PFSK-1 (cell line): ENCODE results near the gene ZDHHC8.

Experiments used
- FOXP2 ChIP-seq: optimal IDR thresholded peaks from 2 replicates; pipeline ENCODE3; 2011; ENCODE audit warnings: borderline replicate concordance, control low read depth, inconsistent platforms; ENCODE audit not compliant: insufficient read depth; ENCODE audit errors: extremely low read length, extremely low read depth
- POLR2AphosphoS5 ChIP-seq: IDR thresholded peaks from 2 replicates; pipeline ENCODE4 v1.6.1; 2012; ENCODE audit warnings: low read depth, mild to moderate bottlenecking, control low read depth, low read length, moderate library complexity
- SIN3A ChIP-seq: IDR thresholded peaks from 2 replicates; pipeline ENCODE4 v1.6.1; 2012; ENCODE audit warnings: mild to moderate bottlenecking, low read length, moderate library complexity, borderline replicate concordance; ENCODE audit not compliant: insufficient read depth
- TAF1 ChIP-seq: IDR thresholded peaks from 2 replicates; pipeline ENCODE4 v1.6.1; 2012; ENCODE audit warnings: low read length, control low read depth, borderline replicate concordance; ENCODE audit not compliant: insufficient read depth
- TF ChIP-seq, protein P1 (sequence below), 2 experiments: IDR thresholded peaks; 2 replicates each; pipeline versions ENCODE4 v1.6.1 to v1.8.0; 2011 to 2012; ENCODE audit warnings: low read depth in 2 of 2, low read length in 2 of 2, control low read depth in 1 of 2, inconsistent platforms in 1 of 2, mild to moderate bottlenecking in 1 of 2, moderate library complexity in 1 of 2; ENCODE audit not compliant: insufficient read depth in 1 of 2

ZDHHC8 gene

DNA sequence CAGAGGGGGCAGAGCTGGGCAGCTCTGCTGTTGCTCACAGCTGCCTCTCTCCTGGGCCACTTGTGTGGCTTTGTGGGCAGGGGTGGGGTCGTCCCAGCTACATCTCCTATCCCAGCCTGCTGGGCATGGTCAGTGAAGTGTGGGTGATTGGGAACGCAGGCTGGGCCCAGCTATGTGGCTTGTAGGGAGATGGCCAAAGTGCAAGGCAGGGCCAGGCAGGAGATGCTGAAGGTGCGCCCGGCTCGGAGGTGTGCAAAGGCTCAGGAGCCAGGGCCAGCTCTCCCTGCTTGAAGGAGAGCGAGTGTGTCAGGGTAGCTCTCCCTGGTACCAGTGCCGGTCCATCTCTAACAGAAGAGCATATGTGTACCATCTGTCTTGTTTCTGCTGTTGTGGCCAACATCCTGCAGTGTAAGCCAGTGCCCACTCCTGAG is 24.1 kb upstream of the ZDHHC8 start:
- TF ChIP-seq SIN3A (no peak), TAF1 (no peak), POLR2AphosphoS5 (no peak), FOXP2 (no peak)
- TF ChIP-seq, protein P1, sequence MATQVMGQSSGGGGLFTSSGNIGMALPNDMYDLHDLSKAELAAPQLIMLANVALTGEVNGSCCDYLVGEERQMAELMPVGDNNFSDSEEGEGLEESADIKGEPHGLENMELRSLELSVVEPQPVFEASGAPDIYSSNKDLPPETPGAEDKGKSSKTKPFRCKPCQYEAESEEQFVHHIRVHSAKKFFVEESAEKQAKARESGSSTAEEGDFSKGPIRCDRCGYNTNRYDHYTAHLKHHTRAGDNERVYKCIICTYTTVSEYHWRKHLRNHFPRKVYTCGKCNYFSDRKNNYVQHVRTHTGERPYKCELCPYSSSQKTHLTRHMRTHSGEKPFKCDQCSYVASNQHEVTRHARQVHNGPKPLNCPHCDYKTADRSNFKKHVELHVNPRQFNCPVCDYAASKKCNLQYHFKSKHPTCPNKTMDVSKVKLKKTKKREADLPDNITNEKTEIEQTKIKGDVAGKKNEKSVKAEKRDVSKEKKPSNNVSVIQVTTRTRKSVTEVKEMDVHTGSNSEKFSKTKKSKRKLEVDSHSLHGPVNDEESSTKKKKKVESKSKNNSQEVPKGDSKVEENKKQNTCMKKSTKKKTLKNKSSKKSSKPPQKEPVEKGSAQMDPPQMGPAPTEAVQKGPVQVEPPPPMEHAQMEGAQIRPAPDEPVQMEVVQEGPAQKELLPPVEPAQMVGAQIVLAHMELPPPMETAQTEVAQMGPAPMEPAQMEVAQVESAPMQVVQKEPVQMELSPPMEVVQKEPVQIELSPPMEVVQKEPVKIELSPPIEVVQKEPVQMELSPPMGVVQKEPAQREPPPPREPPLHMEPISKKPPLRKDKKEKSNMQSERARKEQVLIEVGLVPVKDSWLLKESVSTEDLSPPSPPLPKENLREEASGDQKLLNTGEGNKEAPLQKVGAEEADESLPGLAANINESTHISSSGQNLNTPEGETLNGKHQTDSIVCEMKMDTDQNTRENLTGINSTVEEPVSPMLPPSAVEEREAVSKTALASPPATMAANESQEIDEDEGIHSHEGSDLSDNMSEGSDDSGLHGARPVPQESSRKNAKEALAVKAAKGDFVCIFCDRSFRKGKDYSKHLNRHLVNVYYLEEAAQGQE (IDR thresholded peaks at IDR 0.05; ENCODE audit: insufficient read depth in 1 of 2, low read depth in 2 of 2, low read length in 2 of 2), result no peak

DNA sequence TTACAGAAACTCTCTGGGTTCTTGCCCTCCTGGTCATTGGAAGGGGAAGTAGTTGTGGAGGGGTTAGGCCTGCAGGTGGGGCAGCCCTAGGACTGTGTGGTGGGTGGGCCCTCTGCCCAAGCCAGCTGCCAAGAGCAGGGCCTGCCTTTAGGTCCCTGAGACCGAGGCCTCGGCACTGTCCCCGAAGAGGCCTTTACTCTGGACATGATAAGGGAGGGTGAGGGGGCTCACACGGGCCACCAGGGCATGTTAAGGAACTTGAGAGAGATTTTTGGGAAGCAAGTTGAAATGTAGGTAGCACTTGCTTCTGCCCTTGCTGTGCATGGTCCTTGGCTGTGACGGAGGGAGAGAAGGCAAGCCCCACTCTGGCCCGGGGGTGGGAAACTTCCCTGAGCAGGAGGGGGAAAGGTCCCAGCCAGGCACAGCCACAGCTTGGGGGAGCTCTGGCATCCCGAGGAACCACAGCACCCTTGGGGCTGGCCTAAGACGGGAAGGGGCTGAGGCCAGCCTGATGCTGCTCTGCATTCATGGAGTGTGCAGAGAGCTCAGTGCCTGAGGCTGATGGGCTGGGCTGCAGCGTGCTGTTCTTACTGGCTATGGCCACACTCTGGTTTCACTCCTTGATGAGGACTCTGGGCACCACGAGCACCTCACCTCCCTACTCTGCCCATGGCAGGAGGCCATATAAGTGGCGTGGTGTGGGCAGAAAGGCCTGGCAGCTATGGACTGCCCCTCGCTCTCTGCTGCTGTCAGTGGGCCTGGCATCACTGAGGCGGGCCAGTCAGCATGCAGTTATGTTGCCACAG is 23.4 kb upstream of the ZDHHC8 start:
- TF ChIP-seq POLR2AphosphoS5, result no peak
- TF ChIP-seq SIN3A, result no peak
- TF ChIP-seq, protein P1 (IDR thresholded peaks at IDR 0.05; ENCODE audit: insufficient read depth in 1 of 2, low read depth in 2 of 2, low read length in 2 of 2), result no peak
- TF ChIP-seq FOXP2, result no peak
- no peak for TF ChIP-seq TAF1

DNA sequence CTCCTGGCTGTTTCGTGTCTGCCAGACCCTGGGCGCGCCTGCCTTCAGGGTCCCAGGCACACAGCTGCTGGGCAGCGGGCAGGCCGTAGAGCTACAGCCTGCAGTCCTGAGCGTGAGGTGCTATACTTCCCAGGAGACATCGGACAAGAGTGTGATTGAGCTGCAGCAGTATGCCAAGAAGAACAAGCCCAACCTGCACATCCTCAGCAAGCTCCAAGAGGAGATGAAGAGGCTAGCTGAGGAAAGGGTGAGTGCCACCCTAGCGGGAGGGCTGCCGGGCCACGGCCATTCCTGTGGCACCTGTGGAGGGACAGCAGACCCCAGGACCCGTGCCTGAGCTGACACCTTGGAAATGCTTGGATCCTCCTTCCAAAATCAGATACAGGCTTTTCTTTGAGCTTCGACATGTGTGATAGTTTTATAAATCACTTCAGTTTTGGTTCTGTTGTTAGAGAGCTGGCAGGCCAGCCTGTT is 22.8 kb upstream of the ZDHHC8 start:
- TF ChIP-seq SIN3A (no peak), TAF1 (no peak), FOXP2 (no peak), POLR2AphosphoS5 (no peak)
- TF ChIP-seq, protein P1 (IDR thresholded peaks at IDR 0.05; ENCODE audit: insufficient read depth in 1 of 2, low read depth in 2 of 2, low read length in 2 of 2), result no peak

DNA sequence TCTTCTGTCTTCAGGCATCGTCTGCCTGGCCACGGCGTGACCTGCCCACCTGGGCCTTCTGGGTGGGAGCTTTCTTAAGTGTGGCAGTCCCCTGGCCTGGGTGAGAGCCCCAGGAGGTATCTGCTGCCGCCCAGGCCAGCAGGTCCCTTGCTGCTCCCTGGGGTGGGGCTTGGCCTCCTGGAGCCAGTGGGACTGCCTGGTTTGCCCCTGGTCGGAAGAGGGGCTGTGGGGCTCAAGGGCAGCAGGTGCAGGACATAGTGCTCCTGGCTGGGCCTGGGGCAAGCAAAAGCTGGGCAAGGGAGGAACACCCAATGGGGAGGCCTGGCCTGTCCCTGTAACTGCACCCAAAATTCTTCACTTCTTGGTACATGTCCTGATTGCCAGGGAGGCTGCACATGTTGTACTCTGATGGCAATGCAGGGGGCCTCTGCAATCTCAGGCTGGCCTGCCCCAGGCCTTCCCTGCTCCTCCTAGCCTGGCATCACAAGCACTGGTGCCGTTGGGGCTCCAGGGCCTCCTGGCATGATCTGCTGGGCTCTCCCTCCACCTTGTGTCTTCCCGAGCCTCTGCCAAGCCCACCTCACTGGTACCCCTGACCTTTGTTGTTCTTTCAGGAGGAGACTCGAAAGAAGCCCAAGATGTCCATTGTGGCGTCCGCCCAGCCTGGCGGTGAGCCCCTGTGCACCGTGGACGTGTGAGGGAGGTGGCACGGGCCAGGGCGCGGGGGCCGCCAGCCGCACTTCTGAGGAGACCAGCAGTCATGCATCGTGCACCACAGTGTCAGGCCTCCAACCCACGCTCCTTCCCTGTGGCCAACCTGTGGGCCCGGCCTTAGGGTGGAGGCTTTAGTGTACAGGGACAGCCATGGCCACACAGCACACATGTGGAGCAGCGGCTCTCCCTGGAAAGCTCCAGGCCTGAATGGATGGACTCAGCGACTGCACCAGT is 21.9 kb upstream of the ZDHHC8 start:
- TF ChIP-seq SIN3A, result no peak
- TF ChIP-seq FOXP2, result peak; percentile 12

DNA sequence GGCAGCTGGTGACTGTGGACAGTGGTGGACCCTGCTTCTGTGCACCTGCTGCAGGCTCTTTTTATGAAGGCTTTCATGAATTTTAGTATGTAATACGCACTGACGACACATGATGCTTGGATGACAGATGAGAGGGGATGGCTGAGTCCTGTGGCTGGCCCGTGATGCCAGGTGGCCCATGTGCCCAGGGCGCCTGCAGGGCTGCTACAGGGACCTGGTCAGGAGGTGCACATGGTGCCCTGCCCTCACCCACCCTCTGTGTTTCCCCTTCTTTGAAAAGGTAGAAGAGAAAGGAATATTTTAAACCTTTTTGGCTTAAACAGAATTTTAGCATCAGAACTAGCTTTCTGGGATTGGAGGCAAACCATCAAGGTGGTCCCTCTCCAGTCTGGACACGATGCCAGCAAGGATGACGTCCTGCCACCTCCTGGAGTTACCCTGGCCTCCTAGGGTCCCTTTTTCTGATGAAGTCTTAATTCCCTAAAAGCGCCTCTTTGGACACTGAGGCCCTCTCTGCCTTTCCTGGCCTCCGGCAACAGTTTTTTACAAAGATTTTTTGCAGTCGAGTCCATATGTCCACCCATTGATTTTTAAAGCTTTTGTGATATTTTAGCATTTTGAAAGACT is 21.1 kb upstream of the ZDHHC8 start:
- no peak for TF ChIP-seq TAF1
- TF ChIP-seq POLR2AphosphoS5, result 0 out of 2 replicates have a peak, but pooled peaks have one; percentile 42
- TF ChIP-seq, protein P1 (IDR thresholded peaks at IDR 0.05; ENCODE audit: insufficient read depth in 1 of 2, low read depth in 2 of 2, low read length in 2 of 2), result no peak
- TF ChIP-seq SIN3A, result no peak
- no peak for TF ChIP-seq FOXP2
